Astrocyte (in vitro differentiated cells and primary cell): ENCODE data around the gene PYY. TPM values are rescaled to one million over a fixed set of nuclear protein-coding genes. Genes with fewer than 3 reads are reported as not detected.
A peak's percentile ranks its signal among the peaks of the same experiment; 100 is the strongest.

Experiments used
- DNase-seq: peaks from one replicate; pipeline ENCODE4 v3.0.0-alpha.2; 2010; ENCODE audit warnings: low read depth
- FAIRE-seq: peaks from 2 replicates; lab custom pipeline; 2011; peaks lifted over from hg19 to GRCh38; lab: Jason Lieb, UNC
- H2AFZ ChIP-seq: 2 replicates; pipeline ENCODE4 v1.6.0; 2012; ENCODE audit warnings: low read depth, low read length, inconsistent platforms
- H3K27ac ChIP-seq: 2 replicates; pipeline ENCODE4 v1.5.1; 2011; ENCODE audit warnings: low read depth, low read length, inconsistent platforms
- H3K27me3 ChIP-seq: 2 replicates; pipeline ENCODE4 v1.6.0; 2011; ENCODE audit warnings: low read length, inconsistent platforms; ENCODE audit not compliant: insufficient read depth
- H3K36me3 ChIP-seq: 2 replicates; pipeline ENCODE4 v1.5.1; 2011; ENCODE audit warnings: low read length, inconsistent platforms; ENCODE audit not compliant: insufficient read depth
- H3K4me1 ChIP-seq: 2 replicates; pipeline ENCODE4 v1.5.1; 2011; ENCODE audit warnings: low read length, inconsistent platforms; ENCODE audit not compliant: insufficient read depth
- H3K4me2 ChIP-seq: 2 replicates; pipeline ENCODE4 v1.6.0; 2012; ENCODE audit warnings: low read length, inconsistent platforms
- H3K4me3 ChIP-seq: 2 replicates; pipeline ENCODE4 v1.5.1; 2011; ENCODE audit warnings: low read depth, mild to moderate bottlenecking, low read length, inconsistent platforms; ENCODE audit not compliant: insufficient read depth
- H3K79me2 ChIP-seq: 2 replicates; pipeline ENCODE4 v1.6.0; 2012; ENCODE audit warnings: mild to moderate bottlenecking, low read length, inconsistent platforms; ENCODE audit not compliant: insufficient read depth
- H3K9ac ChIP-seq: 2 replicates; pipeline ENCODE4 v1.6.0; 2012; ENCODE audit warnings: mild to moderate bottlenecking, low read length, inconsistent platforms
- H3K9me3 ChIP-seq: 2 replicates; pipeline ENCODE4 v1.5.1; 2012; ENCODE audit warnings: low read depth, mild to moderate bottlenecking, low read length, inconsistent platforms; ENCODE audit not compliant: insufficient read depth
- H4K20me1 ChIP-seq: 2 replicates; pipeline ENCODE4 v1.6.0; 2012; ENCODE audit warnings: low read length, inconsistent platforms; ENCODE audit not compliant: insufficient read depth
- H3K27ac Mint-ChIP-seq: one replicate; pipeline ENCODE4 v1.8.0; 2021; ENCODE audit warnings: mild to moderate bottlenecking, mixed read lengths; ENCODE audit not compliant: unreplicated experiment
- H3K27me3 Mint-ChIP-seq: one replicate; pipeline ENCODE4 v1.8.0; 2021; ENCODE audit warnings: low read depth, mixed read lengths; ENCODE audit not compliant: unreplicated experiment
- H3K36me3 Mint-ChIP-seq: one replicate; pipeline ENCODE4 v1.8.0; 2021; ENCODE audit warnings: low read depth, mixed read lengths; ENCODE audit not compliant: unreplicated experiment
- H3K4me1 Mint-ChIP-seq: one replicate; pipeline ENCODE4 v1.8.0; 2021; ENCODE audit warnings: low read depth, mixed read lengths; ENCODE audit not compliant: unreplicated experiment
- H3K4me3 Mint-ChIP-seq: one replicate; pipeline ENCODE4 v1.8.0; 2021; ENCODE audit warnings: mild to moderate bottlenecking, moderate library complexity, mixed read lengths; ENCODE audit not compliant: unreplicated experiment
- H3K9me3 Mint-ChIP-seq: one replicate; pipeline ENCODE4 v1.8.0; 2021; ENCODE audit warnings: mild to moderate bottlenecking, mixed read lengths; ENCODE audit not compliant: unreplicated experiment
- CTCF ChIP-seq: IDR thresholded peaks from 2 replicates; pipeline ENCODE4 v1.5.1; 2011; ENCODE audit warnings: low read depth, mild to moderate bottlenecking, inconsistent platforms, low read length, moderate library complexity; ENCODE audit not compliant: insufficient read depth
- EZH2 ChIP-seq: IDR thresholded peaks from 2 replicates; pipeline ENCODE4 v1.6.1; 2012; ENCODE audit warnings: mild to moderate bottlenecking, low read length, inconsistent platforms; ENCODE audit not compliant: insufficient read depth
- total RNA-seq: library from RNA; stranded (reverse); gene quantifications from 2 replicates; pipeline ENCODE4 v1.2.1, GENCODE V29; 2021

The PYY gene
- total RNA-seq, 1 donor from 2014 or later: not detected

- no peaks in the 10 kb centered on the region for H3K79me2 ChIP-seq
- no peak overlapping the region for H2AFZ ChIP-seq
- H3K4me1 ChIP-seq: no peaks in the 10 kb centered on the region
- no peaks in the 10 kb centered on the region for H3K36me3 ChIP-seq
- H3K4me2 ChIP-seq: peak overlapping the region; percentile 83
- H4K20me1 ChIP-seq: peaks cover 5% of the 10 kb centered on the region
- no peaks in the 10 kb centered on the region for H3K9me3 ChIP-seq
- DNase-seq: no peak
- Mint-ChIP-seq H3K27ac (no peak overlapping the region), H3K36me3 (no peaks in the 10 kb centered on the region), H3K27me3 (peaks cover 66% of the 10 kb centered on the region), H3K4me1 (no peaks in the 10 kb centered on the region), H3K9me3 (peaks cover 4% of the 10 kb centered on the region), H3K4me3 (no peak overlapping the region)
- FAIRE-seq: no peak
- TF ChIP-seq CTCF (no peak), EZH2 (no peak)
- H3K9ac ChIP-seq: no peak overlapping the region
- peaks cover 53% of the 10 kb centered on the region for H3K27me3 ChIP-seq
- no peak overlapping the region for H3K27ac ChIP-seq
- peak overlapping the region; percentile 39 for H3K4me3 ChIP-seq
These were observed 30.8 kb upstream of the PYY start for GRCh38 chr17:43984521-43984920.

GRCh38 chr17:43983515-43984411 lies 30.0 kb upstream of the PYY start:
- DNase-seq (no peak), FAIRE-seq (no peak)
- TF ChIP-seq EZH2 (peak; percentile 80), CTCF (no peak)
- Mint-ChIP-seq H3K27ac (no peak overlapping the region), H3K4me3 (no peak overlapping the region), H3K4me1 (no peaks in the 10 kb centered on the region), H3K9me3 (peaks cover 4% of the 10 kb centered on the region), H3K36me3 (no peaks in the 10 kb centered on the region), H3K27me3 (peaks cover 72% of the 10 kb centered on the region)
- Histone ChIP-seq H3K27ac (no peak overlapping the region), H3K27me3 (peaks cover 57% of the 10 kb centered on the region), H3K36me3 (no peaks in the 10 kb centered on the region), H3K9ac (no peak overlapping the region), H4K20me1 (peaks cover 5% of the 10 kb centered on the region), H3K79me2 (no peaks in the 10 kb centered on the region), H3K4me3 (peak overlapping the region; percentile 39), H3K9me3 (no peaks in the 10 kb centered on the region), H3K4me1 (no peaks in the 10 kb centered on the region), H3K4me2 (peak overlapping the region; percentile 83), H2AFZ (peak overlapping the region; percentile 38)

- Histone ChIP-seq H3K4me1 (no peaks in the 10 kb centered on the region), H3K4me2 (peak overlapping the region; percentile 83), H3K27ac (no peak overlapping the region), H3K9ac (no peak overlapping the region), H3K36me3 (no peaks in the 10 kb centered on the region), H2AFZ (no peak overlapping the region), H4K20me1 (peaks cover 5% of the 10 kb centered on the region), H3K9me3 (no peaks in the 10 kb centered on the region), H3K27me3 (peaks cover 58% of the 10 kb centered on the region), H3K4me3 (peak overlapping the region; percentile 39), H3K79me2 (no peaks in the 10 kb centered on the region)
- H3K36me3 Mint-ChIP-seq: no peaks in the 10 kb centered on the region
- peak overlapping the region; percentile 45 for H3K4me3 Mint-ChIP-seq
- no peak for FAIRE-seq
- no peaks in the 10 kb centered on the region for H3K4me1 Mint-ChIP-seq
- no peak overlapping the region for H3K27ac Mint-ChIP-seq
- peaks cover 4% of the 10 kb centered on the region for H3K9me3 Mint-ChIP-seq
- TF ChIP-seq EZH2: no peak
- TF ChIP-seq CTCF: no peak
- H3K27me3 Mint-ChIP-seq: peaks cover 72% of the 10 kb centered on the region
- no peak for DNase-seq
These were observed 29.4 kb upstream of the PYY start for GRCh38 chr17:43983196-43983514.
